GM19238 (cell line): ENCODE data around the gene CUBN.
A peak's percentile ranks its signal among the peaks of the same experiment; 100 is the strongest.

Source experiments
- DNase-seq: peaks from one replicate; pipeline ENCODE4 v3.0.0; 2011; ENCODE audit warnings: low spot score; ENCODE audit not compliant: insufficient read length

CUBN gene

DNA sequence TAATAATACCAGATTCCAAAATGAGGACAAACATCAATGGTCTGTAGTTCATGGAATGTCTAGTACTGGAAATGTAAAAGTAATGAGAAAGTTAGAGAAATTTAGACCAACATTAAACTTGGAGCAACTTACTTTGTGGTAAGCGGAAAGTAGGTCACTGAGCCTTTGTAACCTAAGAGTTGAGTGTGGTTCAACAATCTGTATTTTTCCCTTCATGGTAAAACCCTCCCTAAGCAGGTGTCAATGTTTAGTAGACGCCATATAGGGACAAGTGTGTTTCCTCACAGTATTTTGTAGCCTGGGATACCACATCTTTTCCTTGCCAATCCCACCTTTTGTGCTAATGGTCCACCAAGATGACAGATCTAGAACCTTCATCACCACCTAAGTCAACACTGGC, 245.1 kb downstream of the CUBN start:
- no peak for DNase-seq

DNA sequence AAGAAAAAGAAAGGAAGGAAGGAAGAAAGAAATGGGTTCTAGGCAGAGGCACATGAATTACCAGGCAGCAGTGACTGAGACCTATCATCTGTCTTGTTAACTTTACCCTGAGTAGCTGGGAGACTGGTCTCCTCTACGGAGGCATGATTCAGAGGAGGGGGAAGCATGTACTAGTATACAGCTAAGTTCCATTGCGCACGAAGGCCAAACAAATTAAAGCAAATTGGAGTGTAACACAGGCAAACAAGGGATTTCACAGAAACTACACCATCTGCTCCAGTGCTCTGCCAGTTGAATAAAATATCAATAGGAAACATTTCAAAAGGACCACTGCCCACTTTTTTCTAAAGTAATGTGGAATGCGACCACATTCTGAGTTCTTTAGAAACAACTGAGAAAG, 246.5 kb downstream of the CUBN start:
- no peak for DNase-seq

DNA sequence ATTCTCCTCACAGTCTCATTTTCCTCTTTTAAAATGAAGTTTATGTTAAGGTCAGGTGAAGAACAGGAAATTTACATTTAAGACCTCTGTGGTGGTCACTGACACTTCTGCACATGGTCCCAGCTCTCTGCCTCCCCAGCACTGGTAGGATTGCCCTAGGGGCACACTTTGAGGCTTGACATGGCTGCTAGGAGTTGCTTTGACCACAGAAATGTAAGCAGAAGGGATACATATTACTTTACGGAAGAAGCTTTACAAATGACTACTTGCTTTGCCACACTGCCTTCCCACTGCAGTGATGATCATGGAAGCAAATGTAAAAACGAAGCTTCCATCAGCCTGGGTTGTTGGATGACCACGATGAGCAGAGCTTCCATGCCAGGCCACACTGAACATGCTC, 259.3 kb downstream of the CUBN start:
- DNase-seq, result no peak

DNA sequence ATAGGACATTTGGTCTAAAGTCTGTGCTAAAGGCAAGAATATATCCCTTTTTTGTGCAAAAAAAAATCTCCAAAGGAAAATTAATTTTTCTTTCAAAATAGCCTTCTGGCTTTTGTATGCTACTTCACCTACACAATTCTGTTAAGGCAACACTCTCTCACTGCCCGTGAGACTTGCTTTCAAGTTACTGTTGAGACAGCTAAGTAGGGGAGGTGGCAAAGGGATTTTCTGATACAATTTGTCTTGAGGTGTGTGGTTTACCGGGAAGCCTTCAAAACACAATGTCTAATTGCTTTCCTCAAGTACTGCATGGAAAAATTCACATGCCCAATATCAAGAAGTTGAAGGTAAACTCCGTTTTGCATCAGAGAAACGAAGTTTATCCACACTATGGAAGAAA, 261.6 kb downstream of the CUBN start:
- DNase-seq, result no peak

DNA sequence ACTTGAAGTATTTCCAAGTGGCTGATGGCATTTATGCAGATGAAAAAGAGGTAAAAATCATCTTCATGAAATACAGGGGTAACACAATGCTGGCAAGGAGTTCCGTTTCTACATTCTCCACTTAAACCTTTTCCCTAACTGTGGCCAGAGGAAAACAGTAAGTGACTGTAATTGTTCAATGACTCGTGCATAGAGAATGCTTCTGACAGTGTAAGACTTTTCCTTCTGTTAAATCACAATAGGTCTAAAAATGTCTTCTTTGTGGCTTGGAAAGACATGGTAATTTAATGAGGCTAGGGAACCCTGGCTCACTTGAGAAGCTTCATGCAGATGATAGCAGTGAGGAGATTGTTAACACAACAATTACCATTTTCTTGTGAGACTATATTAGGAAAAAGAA, 262.1 kb downstream of the CUBN start:
- DNase-seq, result no peak

DNA sequence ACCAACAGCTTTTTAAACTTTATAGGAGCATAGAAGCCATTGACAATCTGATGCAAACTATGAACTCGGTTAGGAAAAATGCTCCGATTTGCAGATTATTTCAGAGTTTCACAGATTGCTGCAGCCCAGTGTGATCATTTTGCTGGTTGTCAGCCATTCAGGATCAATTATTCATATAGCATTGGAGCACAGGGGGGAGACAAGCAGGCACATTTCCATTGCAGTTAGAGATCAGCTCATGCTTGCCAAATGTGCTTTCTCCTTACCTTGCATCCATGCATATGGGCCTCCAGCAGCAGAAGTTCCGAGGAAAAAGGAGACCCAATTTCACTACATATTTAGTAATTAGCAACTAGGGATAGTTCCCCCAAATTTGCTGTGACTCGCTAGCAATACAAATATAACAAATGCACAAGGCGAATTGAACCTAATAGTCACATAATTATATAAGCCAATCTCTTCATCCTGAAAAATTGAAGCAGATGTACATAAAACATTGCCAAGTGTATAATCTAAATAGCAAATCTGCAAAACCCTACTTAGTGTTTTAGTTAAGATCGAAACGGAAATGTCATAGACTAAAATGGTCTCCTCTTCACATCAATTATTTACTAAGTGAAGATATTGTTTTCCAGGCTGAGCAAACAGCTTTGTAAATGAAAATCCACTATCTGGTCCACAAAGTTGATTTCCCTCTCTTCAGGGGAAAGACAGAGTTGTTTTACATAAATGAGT, 262.9 kb downstream of the CUBN start:
- DNase-seq, result no peak

DNA sequence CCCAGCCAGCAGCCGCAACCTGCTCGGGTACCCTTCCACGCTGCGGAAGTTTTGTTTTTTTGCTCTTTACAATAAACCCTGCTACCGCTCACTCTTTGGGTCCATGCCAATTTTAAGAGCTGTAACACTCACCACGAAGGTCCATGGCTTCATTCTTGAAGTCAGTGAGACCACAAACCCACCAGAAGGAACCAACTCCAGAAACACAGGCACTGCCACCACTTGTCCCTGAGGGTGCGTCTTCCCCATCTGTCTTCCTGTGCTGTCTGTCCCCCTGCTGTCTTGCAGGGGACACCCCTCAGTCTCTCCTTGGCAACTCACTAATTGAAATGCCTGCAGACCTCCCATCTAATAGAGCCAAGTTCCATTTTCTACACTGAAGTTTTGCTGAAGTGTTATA, 263.8 kb downstream of the CUBN start:
- DNase-seq, result no peak

DNA sequence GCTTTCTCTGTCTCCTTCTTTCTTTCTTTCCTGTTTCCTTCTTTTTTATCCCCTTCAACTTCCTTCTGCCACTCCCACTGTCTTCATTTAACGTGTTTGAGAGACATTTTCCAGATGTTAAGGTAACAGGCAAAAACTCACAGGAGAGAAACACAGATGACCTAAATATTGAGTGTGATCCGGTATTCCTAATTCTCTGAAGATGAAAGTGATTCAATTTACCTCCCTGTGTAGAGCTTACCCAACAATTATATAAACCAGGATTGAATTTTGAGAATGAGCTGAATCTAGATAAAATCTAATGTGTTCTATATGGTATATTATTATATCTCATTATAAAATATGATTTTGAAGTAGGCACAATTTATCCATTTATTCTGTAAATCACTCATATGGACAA, 265.8 kb downstream of the CUBN start:
- DNase-seq, result no peak

DNA sequence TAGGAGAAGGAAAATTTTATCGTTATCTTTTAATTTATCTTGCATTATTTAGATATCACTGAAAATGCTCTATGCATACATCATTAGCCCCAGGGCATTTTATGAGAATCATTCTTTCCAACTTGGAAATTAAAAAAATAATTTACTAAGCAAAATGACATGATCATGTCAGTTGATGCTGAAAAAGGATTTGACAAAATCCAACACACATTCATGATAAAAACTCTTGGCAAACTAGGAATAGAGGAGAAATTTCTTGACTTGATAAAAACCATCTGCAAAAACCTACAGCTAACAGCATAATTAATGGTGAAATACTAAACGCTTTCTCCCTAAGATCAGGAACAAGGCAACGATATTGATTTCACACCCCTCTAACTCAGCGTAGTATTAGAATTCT, 272.2 kb downstream of the CUBN start:
- DNase-seq, result no peak

DNA sequence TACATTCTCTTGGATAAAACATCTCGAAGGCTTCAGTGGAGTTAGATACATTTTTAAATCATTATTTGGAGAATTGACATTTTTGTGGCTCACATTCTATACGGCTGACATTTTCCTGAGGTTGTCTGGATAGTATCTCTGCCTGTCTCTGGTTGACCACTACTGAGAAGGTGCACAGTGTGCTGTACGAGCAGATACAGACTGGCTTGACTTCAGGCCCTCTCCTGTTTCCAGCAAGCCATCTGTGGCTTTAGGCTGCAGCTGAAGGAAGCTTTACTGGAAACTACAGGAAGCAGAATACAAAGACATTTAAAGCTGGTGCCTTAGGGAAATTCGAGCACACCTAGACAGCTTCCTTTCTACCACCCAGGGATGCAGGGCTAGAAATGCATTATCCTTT, 273.0 kb downstream of the CUBN start:
- no peak for DNase-seq

DNA sequence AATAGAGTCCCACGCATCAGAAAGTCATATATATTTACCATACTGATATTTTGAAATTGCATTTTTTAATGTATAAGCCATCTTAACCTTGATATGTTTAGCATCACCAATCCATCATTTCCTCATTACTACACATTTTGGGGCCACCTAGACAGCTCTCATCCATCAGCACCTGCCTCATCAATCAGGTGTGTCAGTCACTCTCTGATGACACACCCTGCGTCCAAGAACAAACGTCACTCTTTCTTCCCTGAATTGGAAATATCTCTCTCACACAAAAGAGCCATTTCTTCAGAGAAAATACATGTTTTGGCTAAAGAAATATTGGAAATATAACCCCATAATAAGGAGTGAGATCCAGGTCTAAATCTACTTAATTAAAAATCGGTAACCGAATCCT, 273.5 kb downstream of the CUBN start:
- no peak for DNase-seq

DNA sequence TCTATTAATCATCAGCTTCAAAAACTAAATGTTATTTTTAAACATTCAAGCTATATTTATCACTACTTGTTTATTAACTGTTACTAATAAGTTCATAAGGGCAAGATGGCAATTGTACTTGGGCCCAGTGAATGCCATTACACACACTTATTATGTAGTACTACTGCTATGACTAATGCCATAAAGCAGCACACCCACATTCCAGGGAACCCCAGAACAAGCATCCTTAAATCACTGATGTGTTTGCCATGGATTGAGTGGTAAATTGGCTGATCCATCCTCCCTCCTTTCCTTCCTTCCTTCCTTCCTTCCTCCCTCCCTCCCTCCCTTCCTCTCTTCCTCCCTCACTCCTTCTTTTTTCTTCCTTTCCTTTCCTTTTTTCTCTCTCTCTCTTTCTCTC, 275.0 kb downstream of the CUBN start:
- no peak for DNase-seq

DNA sequence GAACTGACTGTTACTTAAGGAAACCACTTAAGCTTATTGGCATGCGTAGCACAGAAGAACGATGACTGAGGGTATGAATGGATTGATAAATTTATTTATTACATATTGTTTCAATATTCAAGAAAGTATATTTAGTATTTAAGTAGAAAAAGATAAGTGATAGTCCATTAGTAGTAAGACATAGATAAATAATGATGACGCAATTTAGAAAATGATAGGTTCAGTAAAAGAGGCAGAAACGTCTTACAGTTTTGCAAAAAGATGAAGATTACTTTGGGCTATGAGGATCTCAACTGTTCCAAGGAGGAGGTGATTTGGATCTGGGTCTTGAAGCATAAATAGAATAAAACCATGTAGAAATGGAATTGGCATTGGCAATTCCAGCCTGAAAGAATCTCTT, 275.8 kb downstream of the CUBN start:
- DNase-seq, result no peak

DNA sequence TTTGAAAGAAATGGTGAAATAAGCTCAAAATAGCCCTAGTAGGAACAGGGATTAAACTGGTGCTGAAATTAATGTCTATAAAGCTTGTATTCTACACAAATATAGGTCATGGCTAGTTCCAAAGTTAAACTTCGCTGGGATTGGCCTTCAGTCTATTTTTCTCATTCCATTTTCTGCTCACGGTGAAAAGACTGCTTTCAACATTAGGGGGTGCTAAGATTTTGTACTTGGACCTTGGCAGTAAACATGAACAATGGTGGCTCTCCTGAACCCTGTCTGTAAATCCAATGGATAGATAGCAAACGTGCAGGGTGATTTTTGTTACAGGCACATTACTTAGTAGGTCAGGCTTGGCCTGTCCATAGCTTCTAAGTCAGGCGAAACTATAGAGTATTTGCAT, 276.4 kb downstream of the CUBN start:
- no peak for DNase-seq

DNA sequence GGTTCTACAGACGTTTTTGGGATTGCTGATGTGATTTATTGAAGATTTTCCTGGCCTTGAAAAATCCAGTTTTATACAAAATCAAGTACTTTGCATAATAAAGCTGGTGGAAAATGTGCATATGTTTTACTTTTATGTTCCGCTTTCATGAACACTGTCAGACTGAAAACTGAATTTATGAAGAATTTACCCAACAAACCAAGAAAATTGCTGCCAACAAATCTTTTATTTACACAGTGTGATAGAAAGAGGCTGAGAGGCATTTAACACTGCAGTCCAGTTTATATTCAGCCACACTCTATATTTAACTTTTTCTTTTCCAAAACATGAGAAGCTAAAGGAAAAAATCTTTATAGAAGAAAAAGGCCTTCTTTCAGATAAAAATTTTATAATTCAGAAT, 277.0 kb downstream of the CUBN start:
- no peak for DNase-seq

DNA sequence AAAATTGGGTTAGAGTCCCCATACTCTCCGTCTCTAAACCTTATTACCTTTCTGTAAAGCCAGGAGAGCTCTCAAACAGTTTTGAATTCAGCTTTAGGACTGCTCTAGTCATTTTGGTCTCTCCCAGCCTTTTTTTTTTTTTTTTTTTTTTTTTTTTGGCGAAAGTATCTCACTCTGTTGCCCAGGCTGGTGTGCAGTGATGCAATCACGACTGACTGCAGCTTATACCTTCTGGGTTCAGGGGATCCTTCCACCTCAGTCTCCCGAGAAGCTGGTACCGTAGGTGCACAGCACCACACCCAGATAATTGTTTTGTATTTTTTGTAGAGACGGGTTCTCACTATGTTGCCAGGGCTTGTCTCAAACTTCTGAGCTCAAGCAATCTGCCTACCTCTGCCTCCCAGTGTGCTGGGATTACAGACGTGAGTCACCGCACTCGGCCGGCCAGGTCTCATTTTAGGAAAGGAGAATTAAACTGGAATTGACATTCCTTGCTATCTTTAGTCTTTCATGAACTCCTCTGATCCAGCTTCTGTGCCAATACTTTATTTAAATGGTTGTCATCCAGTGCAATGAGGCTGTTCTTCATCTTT, 281.0 kb downstream of the CUBN start:
- DNase-seq, result no peak

DNA sequence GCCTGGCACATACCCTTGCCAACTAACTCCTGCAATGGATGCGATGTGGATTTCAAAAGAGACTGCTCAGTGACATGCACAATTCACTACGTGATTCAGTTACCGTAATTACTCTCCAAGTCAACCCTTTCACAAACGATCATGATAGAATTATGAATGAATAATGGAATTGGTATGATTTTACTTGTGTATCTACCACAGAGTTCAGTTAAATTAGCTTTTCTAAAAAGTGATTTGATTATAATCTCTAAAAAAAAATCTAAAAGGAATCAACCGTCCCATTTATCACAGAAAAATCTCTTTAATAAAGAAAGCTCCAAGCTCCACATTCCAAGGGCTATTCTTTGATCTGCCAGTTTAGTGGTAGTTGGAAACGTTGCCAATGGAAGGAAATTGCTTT, 282.0 kb downstream of the CUBN start:
- no peak for DNase-seq

DNA sequence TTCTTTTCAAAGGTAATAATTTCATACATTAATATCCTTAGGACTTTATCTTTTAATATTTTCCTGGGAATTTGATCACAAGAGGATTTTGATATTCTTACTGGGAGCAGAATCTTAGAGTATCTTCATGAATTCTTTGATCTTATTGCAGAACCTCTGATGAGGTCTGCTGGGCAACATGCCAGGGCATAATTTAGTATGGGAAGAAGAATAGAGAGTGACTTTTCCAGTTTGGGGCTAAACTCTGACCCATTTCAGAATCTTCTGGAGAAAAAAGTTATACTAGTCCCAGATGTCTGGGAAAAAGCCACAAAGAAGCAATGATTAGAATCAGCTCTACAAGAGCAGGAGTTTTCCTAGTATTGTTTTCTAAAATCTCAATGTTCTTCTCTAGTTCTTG, 284.4 kb downstream of the CUBN start:
- no peak for DNase-seq

DNA sequence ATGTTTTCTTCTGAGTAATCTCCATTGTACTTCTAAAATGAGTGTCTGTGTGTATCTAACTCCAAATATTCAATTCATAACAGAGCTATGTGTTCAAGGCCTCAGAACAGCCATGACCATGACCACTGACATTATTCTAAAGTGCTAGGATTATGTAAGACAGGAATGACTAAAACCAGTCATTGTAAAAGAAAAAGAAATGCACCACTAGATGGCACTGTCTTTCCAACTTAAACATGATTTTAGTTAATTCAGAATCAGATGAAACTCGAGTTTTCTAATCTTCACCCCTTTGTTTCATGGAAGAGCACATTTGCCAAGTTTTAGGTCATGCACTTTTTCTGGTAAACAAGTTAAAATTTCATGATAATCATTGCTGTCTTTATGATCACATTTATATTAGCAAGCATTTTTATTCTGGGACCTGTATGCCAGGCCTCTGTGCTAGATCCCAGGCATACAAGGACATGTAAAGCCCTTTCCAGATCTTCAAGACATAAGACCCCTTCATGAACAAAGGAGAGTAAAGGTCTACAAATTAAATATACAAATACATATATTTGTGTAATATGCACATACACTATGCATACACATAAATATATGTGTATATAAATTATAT, 286.2 kb downstream of the CUBN start:
- DNase-seq, result peak; percentile 9

DNA sequence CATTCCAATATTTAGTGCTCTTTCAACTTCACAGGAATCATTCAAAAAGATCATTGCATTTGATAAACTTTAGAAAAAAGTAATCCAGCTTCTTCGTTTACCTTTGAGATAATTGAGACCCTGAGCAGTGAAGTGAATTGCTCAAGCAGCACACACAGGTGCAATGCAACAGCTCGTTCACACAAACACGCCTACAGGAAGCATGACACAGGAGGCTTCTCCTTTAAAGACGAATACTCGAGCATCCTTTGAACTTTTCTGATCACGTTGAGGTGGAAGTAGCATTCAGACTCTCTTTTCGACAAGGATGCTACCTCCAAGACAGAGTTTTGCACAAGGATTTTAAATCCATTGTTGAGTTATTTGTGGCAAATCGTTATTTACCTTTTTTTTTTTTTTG, 294.4 kb downstream of the CUBN start:
- DNase-seq, result no peak

DNA sequence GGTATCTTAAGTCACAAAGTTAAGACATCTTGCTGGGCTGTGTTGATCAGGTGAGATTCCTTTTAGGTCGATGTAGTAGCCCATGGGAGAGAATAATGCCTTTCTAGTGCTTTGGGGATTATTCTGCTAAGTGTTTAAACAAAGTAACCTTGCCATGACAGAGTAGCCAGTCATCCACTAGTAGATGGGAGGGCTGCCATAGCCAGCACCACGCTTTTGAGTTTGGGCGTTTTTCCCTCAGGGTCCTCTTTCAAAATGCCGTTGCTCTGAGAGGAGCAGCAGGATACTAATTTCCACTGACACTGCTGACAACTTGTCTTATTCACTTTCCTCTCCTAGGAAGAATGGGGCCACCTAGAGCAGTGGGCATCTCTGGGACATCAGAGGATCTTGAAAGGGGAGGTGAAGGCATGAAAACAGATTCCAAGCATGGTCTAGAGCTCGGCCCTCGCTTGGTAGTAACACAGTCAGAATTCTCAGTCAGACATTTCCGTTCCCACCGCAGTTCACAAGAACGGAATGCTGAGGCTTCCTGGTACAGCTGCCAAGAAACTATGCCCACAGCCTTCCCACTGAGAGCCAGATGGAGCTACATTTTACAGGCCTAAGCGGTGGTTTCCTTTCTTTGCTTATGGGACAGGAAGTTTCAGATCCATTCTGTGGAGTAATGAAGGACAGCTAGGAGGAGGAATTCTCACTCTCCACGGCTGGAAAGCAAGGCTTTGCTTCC, 297.1 kb downstream of the CUBN start:
- DNase-seq, result no peak

DNA sequence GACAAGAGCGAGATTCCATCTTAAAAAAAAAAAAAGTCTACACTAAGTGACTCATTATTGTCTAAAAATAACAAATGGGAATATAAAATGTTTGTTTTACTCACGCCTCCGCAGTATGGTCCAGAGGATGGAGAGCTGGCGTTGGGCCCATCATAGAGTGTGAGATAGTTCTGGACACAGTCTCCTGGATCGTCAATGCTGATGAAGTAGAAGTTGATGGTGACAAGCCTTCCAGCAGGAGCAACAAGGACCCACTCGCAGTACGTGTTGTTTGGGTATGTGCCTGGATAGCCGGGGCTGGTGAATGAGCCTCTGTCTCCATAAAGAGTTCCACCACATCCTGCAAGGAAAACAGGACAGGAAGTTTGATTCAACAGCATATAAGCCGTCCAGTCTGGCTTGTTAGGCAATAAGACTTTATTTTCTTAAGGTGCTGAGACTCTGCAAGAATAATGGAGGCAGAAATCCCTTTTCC, 300.9 kb downstream of the CUBN start:
- no peak for DNase-seq
